SW 1271 (cell line): ENCODE results near the gene PPT2.
"Not testable (repeated sequence)": the region's sequence is repeated elsewhere in the genome, so short reads cannot be mapped to it uniquely, and the experiment has no call there.

Experiments used
- DNase-seq, 2 experiments: peaks; one replicate each; lab custom pipeline; 2025; lab: John Stamatoyannopoulos, UW

Gene PPT2

DNA sequence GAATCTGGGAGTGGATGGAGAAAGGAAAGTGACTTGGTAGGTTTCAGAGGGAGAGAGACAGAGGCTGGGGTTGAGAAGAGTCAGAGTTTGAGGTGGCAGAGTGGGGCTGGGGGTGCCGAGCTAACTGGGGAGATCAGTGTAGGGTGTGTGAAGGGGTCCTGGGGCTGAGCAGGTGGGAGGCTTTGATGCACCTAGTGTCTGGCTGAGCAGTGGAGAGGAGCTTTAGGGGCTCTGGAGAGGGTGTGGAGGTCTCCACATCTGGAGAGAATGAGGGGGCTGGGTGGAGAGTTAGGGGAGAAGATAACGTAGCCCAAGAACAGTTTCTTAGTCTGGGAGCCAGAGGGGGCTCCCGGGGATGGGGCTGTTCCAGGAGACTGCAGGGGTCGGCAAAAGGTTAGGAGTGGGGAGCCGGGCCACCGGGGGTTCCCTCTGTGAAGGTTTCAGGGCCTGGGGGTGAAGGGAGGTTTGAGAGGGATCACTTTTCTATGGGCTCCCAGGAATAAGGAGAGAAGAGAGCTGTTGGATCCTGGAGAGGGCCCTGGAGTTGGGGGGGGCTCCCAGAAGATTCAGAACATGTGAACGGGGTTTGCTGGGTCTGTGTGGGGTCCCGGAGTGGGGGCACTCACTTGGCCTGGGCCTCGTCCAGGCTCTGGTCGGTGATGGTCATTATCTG is 35.3 kb downstream of the PPT2 start:
- DNase-seq = no peak

DNA sequence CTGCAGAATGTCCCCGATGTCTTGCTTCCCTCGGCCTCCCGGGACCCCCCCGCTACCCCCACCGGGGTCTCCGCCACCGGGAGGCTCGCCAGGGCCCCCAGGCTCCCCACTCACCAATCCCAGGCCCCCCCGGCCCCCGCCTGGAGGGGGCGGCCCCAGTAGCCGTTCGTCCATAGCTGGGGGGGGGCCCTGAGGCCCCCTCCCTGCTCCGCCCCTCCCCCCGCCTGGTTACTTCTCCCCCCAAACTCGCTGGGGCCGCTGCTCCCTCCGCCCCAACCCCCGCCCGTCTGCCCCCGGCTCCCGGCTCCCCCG is 35.8 kb downstream of the PPT2 start:
- no peak for DNase-seq

DNA sequence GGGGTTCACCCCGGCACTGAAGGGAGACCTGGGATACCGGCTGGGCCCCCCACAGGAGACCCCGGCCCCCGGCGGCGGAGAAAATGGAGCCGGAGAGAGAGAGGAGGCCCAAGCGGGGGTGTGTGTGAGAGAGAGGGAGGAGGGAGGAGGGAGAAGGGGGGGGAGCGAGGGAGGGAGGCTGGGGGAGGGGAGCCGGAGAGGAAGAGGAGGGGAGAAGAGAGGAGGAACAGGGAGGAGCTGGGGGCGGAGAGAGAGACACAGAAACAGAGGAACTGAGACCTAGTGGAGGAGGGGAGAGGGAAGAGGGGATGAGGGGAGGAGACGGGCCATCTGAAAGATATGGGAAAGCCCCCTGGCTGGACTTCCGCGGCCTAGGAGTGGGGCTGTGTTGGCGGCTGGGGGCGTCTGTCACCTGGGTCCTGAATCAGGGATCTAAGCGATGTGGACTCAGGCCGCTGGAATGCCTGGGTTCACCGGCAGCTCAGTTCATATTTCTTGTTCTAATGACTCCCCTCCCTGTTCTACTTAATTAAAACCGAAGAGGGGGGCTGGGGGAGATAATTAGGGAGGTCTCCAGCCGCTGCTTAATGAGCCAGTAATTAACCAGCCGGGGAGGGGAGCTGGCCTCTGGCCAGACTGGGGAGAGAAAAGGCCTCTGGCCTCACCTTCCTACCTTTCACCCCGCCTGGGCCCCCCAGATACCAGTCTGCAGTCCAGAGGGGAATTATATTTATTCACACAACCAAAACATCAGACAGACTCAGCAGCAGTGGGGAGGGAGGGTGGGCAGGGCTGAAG is 36.3 kb downstream of the PPT2 start, which contains the start of gene PBX2:
TSS of gene PBX2 (minus strand) at position 149 of the 798 bp plus-strand sequence. CDS start 287 bp downstream, outside the sequence.
- peak; percentile 46 to 89 for DNase-seq

DNA sequence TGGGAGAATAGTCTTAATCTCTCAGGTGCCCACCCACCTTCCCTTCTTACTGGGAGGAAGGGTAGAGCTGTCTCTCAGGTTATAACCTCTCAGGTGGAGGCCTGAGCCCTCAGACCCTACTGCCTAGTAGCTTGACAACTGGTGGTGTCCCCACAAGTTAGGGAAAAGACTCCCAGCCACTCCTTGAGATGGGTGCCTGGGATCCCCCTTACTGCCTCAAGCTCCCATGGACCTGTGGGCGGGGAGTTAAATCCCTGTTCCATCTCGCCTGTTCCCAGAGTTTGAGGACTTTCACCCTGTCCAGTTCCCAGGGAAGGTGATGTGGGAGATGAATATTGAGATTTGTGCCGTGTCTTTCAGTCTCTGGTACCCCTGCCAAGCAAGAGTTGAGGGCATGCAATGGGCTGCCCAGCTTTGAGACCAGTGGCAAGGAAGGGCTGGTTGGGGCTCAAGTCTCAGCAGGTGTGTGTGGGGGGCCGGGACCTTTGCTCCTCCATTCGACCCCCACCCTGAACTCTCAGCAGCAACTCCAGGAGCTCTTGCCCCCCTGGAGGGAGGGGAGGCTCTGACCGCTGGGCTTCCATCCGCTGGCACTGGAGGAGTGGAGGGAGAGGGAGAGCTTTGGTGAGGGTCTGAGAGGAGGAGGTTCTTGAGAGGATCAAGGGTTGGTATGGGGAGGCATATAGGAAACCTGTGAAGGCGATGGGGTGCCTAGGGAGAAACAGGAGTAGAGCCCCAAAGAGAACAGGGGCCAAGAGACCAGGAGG is 37.2 kb downstream of the PPT2 start:
- DNase-seq = no peak

DNA sequence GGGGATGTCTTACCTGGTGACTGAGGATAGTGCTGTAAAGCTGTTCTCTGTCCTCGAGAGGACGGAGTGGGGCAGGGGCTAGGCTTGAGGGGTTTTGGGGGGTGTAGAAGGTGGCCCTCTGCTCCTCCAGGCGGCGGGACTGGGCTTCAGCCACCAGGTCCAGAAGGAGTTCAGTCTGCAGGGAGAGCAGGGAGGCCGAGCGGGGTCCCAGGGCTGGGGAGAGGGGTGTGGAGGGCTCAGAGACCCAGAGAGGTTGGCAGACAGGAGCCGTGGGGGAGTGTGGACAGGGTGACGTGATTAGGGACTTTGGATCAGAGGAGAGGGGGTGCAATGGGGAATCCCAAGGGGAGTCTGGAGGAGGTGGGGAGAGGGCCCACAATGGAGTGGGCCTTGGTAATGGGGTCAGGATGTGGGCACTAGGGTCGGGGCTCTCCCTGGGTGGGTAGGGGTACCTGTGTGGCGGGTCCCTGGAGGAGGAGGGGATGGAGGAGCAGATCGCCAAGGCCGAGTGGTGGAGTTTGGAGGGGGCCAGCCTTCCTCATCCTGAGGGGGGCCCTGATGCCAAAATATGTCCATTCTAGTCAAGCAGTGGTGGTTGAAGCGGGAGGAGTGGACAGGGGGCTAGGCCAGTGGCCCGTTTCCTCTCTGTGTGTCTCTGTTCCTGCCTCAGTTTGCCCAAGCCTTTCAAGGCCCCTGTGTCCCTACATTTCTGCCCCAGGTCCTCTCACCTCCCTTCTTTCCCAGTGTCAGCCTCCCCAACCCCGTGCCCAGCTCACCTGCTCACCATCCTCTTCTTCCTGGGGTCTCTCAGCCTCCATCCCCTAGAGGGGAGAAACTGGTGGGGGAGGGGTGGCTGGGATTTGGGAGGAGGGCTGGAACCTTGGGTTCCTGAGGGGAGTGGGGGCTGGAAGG is 38.0 kb downstream of the PPT2 start:
- DNase-seq = no peak

DNA sequence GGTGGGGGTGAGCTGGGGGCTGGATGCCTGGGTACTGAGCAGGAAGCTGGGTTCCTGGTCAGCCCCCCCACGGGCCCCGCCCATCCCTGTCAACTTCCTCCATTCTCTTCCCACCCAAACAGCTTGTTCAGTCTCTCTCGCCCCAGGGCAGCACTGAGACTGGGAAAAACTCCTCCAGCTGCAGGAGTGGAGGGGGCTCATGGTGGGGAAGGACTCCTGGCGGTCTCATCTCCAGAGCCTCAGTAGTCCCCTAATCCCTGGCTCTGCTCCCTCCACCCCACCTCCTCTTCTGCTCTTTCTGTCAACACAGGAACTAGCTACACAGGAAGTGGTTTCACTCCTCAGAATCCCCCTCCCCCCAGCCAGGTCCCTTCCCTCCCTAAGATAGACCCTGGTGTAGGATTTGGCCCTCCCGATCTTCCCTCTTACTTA is 38.7 kb downstream of the PPT2 start, which contains the start of gene GPSM3:
TSS of gene GPSM3 (minus strand) at position 36 of the 432 bp plus-strand sequence. CDS start 130 bp downstream, outside the sequence.
- peak in 1 of 2 experiments; percentile 23 for DNase-seq

DNA sequence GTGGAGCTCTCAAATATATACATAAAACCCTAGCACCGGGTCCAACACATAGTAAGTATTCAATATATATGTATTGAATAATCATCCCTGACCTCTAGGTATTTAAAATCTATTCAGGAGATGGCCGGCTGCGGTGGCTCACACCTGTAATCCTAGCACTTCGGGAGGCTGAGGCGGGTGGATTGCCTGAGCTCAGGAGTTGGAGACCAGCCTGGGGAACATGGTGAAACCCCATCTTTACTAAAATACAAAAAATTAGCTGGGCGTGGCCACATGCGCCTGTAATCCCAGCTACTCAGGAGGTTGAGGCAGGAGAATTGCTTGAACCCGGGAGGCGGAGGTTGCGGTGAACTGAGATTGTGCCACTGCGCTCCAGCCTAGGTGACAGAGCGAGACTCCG is 39.2 kb downstream of the PPT2 start:
- DNase-seq = not testable (repeated sequence)

DNA sequence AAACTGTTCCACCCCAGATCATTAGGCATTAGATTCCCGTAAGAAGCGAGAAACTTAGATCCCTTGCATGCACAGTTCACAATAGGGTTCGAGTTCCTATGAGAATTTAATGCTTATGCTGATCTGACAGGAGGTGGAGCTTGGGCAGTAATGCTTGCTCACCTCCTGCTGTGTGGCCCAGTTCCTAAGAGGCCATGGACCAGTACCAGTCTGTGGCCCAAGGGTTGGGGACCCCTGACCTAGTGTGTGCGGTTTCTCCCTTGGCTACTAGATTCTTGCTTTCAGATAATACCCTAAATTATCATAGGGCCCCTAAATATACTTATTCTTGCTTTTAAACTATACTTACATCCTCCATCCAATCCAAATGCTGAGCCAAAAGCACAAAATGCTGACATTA is 40.4 kb downstream of the PPT2 start:
- DNase-seq = no peak

DNA sequence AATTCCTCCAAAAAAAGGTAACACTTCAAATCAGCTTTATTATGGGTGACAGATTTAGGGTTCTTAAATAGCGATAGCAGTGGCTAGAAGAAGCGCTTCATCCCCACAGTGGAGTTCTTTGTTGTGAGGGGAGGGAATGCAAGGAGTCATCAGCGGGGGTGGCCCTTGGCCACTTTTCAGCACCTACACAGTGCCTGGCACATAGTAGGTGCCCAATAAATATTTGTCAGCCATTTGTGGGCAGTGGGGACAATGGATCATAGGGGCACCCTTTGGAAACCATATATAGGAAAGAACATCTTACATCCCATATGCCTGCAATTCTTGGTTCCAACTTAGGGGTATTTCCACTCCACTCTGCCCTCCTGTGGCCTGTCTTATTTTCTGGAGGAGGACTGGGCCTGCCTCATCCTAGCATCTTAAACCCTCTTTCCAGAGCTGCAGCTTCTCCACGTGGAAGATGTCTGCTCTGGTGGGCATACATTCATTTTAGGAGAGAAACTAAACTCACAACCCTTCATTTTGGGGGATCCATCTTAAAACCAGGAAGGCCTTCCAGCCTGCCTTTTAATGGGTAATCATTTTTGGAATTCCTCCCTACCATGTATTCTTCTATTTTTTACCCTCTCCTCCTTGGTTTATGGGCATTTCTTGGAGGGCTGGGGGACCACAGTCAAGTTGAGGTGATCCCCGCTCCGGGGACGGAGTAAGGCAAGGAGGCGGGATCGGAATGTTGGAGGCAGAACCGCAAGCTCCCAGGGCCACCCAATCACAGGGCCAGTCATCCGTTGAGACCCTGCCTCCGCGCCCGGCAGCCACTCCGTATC is 41.1 kb downstream of the PPT2 start:
- DNase-seq = peak; percentile 44 to 51

DNA sequence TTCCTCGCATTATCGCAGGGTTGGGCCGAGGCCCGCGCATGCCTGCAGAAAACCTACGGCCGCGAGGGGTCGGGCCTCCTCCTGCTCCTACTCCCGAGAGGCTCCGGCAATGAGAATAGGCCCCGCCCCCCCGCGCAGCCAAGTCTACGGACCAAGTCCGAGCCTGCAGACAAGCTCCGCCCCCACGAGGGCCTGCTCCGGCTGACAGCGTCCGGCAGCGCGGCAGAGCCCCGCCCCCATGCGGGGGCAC is 41.6 kb downstream of the PPT2 start:
- peak; percentile 99 for DNase-seq

DNA sequence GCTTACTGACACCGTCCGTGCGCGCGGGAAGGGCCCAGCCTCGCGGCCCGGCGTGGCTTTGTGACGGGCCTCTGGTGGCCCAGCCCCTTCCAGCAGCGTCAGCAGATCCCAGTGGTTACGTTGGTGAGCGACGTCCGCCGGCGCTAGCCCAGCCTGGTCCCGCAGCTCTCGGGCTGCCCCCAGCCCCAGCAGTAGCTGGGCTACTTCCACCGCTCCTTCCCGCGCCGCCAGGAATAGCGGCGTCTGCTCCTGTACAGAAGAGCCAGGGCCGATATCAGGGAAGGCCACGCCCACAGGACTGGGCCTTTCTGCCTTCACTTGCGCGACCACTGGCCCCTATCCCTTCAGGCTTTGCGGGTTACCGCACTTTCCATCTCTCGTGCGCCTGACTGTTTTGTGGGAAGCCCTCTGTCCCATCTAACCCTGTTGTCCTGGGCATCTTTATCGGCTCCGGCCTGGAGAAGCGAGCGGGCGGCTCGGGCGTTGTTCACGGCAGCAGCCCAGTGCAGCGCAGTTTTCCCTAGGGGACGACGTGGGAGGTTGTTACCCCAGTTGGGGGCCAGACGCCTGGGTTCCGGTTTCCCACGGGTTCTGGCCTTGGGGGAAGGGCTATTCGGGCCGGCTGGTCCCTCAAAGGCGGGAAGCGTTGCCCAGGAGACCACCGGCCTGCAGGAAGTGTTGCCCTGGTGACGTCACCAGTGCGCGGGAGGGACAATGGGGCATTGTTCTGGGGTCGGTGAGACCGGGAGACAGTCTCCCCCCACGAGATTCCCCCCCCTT is 42.2 kb downstream of the PPT2 start:
- peak; percentile 83 to 94 for DNase-seq

DNA sequence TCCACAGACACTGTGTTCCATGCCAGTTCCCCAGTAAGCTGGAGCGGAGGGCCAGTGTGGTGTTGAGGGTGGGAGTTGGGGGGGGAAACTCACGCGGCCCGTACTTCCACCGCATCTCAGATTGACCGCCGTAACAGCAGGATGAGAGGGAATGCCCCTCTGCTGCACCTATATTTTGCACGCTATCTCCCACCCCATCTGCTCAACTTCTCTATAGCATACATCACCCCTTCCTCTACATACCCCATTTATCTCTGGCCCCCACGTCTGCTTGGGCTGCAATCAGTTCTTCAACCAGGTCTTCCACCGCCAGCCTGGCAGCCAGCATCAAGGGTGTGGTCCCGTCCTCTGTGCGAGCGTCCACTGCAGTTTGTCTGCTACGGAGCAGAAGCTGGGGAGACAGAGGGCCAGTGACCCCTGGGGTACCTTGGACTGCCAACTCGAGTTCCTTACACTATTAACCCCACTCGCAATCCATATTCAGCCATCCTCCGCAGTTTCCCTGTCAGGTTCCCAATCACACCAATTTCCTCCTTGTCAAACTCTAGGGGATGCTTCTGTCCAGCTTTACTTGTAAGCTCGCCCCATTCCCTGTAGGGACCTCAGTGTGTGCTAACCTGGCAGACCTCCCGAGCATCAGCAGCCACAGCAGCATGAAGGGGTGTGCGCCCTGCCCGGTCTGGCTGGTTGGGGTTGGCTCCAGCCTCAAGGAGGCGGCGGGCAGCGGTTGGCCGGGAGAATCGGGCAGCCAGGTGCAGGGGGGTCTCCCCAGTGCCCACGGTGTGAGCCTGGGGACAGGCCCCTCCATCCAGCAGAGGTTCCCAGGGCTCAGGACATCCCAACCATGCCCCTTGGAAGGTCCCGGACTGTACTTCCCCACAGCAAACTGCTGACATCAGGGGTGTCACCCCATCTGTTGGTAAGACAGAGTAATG is 43.0 kb downstream of the PPT2 start:
- DNase-seq = peak in 1 of 2 experiments; percentile 55

DNA sequence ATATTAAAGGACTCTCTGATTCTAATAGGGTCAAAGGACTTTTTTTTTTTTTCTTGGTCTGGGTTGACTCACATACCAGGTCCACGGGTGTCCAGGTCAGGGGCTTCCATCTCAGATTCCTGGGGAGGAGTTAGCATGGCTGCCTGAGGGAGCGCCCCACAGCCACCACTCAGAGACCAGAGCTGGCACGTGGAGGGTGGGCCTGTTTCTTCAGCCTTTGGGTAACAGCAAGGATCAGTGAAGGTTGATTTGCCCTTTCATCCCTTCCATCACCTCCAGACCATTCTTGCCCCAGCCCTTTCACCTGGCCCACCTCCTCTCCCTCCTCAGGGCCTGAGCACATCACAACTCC is 44.4 kb downstream of the PPT2 start:
- DNase-seq = no peak

DNA sequence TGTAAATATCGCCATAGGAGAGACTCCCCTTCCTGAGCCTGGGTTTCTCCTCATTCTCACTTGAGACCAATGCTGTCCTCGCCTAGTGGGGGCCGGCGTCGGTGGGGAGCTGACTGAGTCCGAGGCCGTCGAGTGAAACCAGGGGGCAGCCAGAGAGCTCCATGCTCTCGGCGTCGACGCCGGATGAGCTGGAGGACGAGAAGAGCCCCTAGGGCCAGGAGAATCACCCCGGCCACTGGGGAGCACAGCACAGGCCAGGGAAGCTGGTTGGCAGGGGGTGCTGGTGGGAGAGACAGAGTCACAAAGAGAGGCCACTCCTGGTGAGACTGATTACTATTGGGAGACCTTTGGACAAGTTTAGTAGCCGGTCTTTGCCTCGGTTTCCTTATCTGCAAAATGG is 44.9 kb downstream of the PPT2 start:
- DNase-seq = no peak

DNA sequence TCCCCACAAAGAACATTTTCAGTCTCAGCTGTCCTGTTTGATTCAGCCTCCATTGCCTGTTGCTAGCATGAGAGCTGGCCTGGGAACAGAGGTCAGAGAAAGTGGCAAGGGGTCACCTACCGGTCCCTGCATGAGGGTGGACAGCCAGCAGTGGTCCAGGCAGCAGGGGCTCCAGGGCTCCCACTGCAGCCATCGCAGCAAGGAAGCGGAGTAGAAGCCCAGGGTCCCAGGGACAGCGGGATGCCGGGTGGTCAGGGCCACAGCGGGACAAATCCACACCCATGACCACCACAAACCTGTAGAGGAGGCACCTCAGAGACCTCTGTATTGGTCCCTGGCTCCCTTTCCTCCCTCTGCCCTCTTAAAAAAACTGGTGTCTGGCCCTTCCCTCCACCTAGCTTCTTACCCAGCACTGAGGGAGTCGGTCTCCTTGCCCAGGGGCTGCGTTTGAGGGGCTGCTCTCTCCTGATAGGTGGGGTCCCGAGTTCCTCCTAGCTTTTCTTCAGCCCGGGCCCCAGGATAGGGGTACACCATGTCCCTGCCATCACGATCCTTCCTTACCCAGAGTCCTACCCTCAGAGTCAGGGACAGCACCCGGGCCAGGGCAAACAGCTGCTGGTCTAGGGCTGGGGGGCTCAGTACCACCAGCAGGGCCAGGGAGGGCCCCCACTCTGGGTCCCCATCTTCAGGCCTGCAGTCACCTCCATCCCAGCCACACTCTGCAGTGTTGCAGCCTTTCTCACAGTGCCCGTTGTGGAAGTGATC is 47.0 kb downstream of the PPT2 start:
- DNase-seq = no peak

DNA sequence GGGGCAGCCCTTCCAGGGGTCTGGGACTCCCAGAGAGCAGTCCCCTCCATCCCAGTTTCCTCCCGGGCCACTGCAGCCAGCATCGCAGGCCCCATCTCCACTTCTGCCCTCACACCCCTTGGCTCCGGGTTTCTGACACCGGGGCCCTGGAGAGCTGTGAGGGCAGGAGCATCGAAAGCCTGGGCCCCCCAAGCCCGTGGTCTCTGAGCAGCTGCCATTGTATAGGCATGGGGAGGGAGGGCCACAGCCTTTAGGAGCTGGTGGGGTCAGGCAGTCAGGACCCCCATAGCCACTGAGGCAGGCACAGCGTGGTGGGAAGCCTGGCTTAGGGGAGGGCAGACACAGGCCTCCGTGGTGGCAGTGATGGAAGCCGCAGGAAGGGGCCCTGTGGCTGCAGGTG is 48.2 kb downstream of the PPT2 start:
- no peak for DNase-seq

DNA sequence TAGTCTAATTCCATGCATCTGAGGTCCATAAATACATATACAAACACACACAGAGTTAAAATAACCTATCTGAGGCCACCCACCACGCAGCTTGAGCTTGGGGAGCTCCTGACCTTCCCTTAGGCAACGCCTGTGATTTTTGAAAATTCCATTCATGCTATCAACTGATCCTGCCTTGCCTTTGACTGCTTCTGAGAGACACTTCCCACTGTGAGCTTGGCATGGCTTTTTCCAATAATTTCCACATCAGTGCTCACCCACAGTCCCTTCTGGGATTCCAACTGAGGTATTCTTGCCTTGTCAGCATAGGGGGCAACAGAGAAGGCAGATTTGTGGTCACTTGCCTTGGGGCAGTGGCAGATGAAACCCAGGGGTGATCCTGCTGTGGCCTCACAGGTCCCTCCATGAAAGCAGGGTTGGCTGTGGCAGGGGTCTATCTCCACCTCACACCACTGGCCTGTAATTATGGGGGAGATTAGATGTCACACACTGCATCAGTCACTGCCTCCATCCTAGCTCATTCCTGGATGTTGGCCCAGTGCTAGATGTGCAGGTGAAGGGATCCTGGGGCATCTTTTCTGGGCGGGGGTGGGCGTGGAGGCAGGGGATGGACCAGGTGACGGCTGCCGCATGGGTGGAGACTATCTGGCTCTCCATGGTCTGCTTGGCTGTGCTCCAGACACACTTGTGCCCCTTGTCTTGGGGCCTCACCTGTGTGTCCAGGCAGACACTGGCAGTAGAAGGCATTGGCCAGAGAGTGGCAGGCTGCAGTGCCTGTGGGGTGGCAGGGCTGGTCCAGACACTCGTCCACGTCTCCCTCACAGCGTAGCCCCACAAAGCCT is 49.7 kb downstream of the PPT2 start:
- no peak for DNase-seq
